Measurements from ENCODE around the gene NUP85. TPM values are rescaled to one million over a fixed set of nuclear protein-coding genes. Genes with fewer than 3 reads are reported as not detected.

Gene NUP85
- total RNA-seq, 1 experiment from 2014 or later: 164 TPM

DNA sequence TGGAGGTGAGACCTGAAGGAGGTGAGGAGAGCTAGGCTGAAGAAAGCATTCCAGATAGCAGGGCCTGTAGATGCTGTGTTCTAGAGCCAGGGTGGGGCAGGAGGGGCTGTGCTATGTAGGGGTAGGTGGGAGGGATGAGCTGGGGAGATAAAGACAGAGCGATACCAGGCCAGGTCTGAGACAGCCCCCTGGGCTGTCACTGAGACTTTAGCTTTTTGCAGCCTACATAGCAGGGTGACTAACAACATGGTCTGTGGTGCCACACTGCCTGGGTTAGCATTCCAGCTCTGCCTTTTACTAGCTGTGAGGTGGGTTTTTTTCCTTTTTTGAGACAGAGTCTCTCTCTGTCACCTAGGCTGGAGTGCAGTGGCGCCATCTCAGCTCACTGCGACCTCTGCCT, 14.3 kb downstream of the NUP85 start:
- intact Hi-C loops (cut with micrococcal nuclease): no loop called here
- no peak overlapping the region for H2AFZ ChIP-seq (ENCODE audit: low read depth, low read length, poor library complexity, severe bottlenecking)
- H3K4me1 ChIP-seq (ENCODE audit: control insufficient read depth in 1 of 2, insufficient read depth in 2 of 2, low read length in 2 of 2): no peaks in the 10 kb centered on the region
- H3K79me2 ChIP-seq (ENCODE audit: insufficient read depth, low read length): peaks cover 62% of the 10 kb centered on the region
- no peak overlapping the region for H3K9ac ChIP-seq (ENCODE audit: low read length)
- ChIA-PET RAD21 (ENCODE audit: low non-redundant PET in 1 of 2, low total read pairs in 2 of 2, uncharacterized antibody in 2 of 2, unreplicated experiment in 2 of 2) (interaction anchor here in 1 of 2 experiments (1.3 kb wide), 1 partner anchor 106 kb away, joined by 4 read pairs; no protein-coding TSS in a partner anchor), CTCF (interaction anchor here (1.1 to 1.4 kb wide), 2 partner anchors 18 to 106 kb away, joined by 3 to 6 read pairs; no protein-coding TSS in a partner anchor), POLR2A (interaction anchor here (0.9 kb wide), 1 partner anchor 14 kb away, joined by 4 read pairs; the partner anchor contains the start of gene NUP85)
- H3K36me3 ChIP-seq (ENCODE audit: control insufficient read depth in 1 of 2, insufficient read depth in 2 of 2, low read length in 2 of 2): peaks cover 48 to 65% of the 10 kb centered on the region in 2 experiments
- no peak overlapping the region for H3K27ac ChIP-seq (ENCODE audit: low read depth, low read length)
- no peak overlapping the region for H3K4me3 ChIP-seq (replicated peaks in 1 of 2; ENCODE audit: low read depth in 1 of 2, low read length in 2 of 2)
- no peak for TF ChIP-seq CEBPB (IDR thresholded peaks at IDR 0.05; ENCODE audit: low read depth)
- no peak for TF ChIP-seq POLR2AphosphoS5 (IDR thresholded peaks at IDR 0.05; ENCODE audit: low read depth, low read length)
- no peak for TF ChIP-seq TCF7L2 (IDR thresholded peaks at IDR 0.05; ENCODE audit: borderline replicate concordance, extremely low read depth, insufficient read depth, insufficient read length)
- TF ChIP-seq FOSL1 (IDR thresholded peaks at IDR 0.05; ENCODE audit: low read depth): no peak
- TF ChIP-seq JUND (IDR thresholded peaks at IDR 0.05): no peak
- TF ChIP-seq YY1 (IDR thresholded peaks at IDR 0.05; ENCODE audit: extremely low read depth, insufficient replicate concordance, low read depth, low read length): no peak
- TF ChIP-seq, protein P1, sequence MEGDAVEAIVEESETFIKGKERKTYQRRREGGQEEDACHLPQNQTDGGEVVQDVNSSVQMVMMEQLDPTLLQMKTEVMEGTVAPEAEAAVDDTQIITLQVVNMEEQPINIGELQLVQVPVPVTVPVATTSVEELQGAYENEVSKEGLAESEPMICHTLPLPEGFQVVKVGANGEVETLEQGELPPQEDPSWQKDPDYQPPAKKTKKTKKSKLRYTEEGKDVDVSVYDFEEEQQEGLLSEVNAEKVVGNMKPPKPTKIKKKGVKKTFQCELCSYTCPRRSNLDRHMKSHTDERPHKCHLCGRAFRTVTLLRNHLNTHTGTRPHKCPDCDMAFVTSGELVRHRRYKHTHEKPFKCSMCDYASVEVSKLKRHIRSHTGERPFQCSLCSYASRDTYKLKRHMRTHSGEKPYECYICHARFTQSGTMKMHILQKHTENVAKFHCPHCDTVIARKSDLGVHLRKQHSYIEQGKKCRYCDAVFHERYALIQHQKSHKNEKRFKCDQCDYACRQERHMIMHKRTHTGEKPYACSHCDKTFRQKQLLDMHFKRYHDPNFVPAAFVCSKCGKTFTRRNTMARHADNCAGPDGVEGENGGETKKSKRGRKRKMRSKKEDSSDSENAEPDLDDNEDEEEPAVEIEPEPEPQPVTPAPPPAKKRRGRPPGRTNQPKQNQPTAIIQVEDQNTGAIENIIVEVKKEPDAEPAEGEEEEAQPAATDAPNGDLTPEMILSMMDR (IDR thresholded peaks at IDR 0.05 in 2 of 3, conservative IDR thresholded peaks at IDR 0.05 in 1 of 3; ENCODE audit: borderline replicate concordance in 1 of 3, insufficient read depth in 1 of 3, low read depth in 2 of 3, low read length in 2 of 3): no peak
- TF ChIP-seq SRF (IDR thresholded peaks at IDR 0.05; ENCODE audit: low read depth): no peak
- TF ChIP-seq CBX3 (IDR thresholded peaks at IDR 0.05; ENCODE audit: low read depth): no peak
- TF ChIP-seq, protein P2, sequence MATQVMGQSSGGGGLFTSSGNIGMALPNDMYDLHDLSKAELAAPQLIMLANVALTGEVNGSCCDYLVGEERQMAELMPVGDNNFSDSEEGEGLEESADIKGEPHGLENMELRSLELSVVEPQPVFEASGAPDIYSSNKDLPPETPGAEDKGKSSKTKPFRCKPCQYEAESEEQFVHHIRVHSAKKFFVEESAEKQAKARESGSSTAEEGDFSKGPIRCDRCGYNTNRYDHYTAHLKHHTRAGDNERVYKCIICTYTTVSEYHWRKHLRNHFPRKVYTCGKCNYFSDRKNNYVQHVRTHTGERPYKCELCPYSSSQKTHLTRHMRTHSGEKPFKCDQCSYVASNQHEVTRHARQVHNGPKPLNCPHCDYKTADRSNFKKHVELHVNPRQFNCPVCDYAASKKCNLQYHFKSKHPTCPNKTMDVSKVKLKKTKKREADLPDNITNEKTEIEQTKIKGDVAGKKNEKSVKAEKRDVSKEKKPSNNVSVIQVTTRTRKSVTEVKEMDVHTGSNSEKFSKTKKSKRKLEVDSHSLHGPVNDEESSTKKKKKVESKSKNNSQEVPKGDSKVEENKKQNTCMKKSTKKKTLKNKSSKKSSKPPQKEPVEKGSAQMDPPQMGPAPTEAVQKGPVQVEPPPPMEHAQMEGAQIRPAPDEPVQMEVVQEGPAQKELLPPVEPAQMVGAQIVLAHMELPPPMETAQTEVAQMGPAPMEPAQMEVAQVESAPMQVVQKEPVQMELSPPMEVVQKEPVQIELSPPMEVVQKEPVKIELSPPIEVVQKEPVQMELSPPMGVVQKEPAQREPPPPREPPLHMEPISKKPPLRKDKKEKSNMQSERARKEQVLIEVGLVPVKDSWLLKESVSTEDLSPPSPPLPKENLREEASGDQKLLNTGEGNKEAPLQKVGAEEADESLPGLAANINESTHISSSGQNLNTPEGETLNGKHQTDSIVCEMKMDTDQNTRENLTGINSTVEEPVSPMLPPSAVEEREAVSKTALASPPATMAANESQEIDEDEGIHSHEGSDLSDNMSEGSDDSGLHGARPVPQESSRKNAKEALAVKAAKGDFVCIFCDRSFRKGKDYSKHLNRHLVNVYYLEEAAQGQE (IDR thresholded peaks at IDR 0.05; ENCODE audit: low read depth): no peak
- TF ChIP-seq, protein P3, sequence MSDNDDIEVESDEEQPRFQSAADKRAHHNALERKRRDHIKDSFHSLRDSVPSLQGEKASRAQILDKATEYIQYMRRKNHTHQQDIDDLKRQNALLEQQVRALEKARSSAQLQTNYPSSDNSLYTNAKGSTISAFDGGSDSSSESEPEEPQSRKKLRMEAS (IDR thresholded peaks at IDR 0.05): no peak
- TF ChIP-seq ZFX (IDR thresholded peaks at IDR 0.05): no peak
- no peak for TF ChIP-seq SIN3A (IDR thresholded peaks at IDR 0.05; ENCODE audit: low read depth)
- TF ChIP-seq SP1 (IDR thresholded peaks at IDR 0.05; ENCODE audit: low read depth): no peak
- no peak for TF ChIP-seq RAD21 (IDR thresholded peaks at IDR 0.05; ENCODE audit: low read depth)
- no peak for TF ChIP-seq EZH2phosphoT487 (IDR thresholded peaks at IDR 0.05; ENCODE audit: borderline replicate concordance)
- TF ChIP-seq, protein P4, sequence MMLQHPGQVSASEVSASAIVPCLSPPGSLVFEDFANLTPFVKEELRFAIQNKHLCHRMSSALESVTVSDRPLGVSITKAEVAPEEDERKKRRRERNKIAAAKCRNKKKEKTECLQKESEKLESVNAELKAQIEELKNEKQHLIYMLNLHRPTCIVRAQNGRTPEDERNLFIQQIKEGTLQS (IDR thresholded peaks at IDR 0.05): no peak
- H3K27me3 ChIP-seq (ENCODE audit: insufficient read depth, low read length): no peaks in the 10 kb centered on the region
- no peaks in the 10 kb centered on the region for H3K9me3 ChIP-seq (ENCODE audit: control insufficient read depth in 1 of 2, insufficient read depth in 1 of 2, low read depth in 1 of 2, low read length in 2 of 2)
- BruUV-seq (replicated peaks): no TSS peak
- ATAC-seq: no peak
- H3K9me2 ChIP-seq (ENCODE audit: insufficient read depth): no peaks in the 10 kb centered on the region
- H3K4me2 ChIP-seq (ENCODE audit: low read length): no peak overlapping the region
- no peaks in the 10 kb centered on the region for H4K20me1 ChIP-seq (ENCODE audit: insufficient read depth)
- no peak for DNase-seq (ENCODE audit: low read depth, low spot score)
